Gastroesophageal sphincter (tissue), 4 donors: ENCODE results near the gene SH3TC2. TPM values are rescaled to one million over a fixed set of nuclear protein-coding genes. Genes with fewer than 3 reads are reported as not detected.

Source experiments
- ATAC-seq: fragments of 150-250 bp; one replicate; pipeline ENCODE4 v1.9.1; 2016; ENCODE audit warnings: mild to moderate bottlenecking, moderate library complexity
- H3K27ac ChIP-seq, 4 donors: fragments of 200-600 bp; sonication (generic) in 3 of 4; 1 replicate in 3 of 4; 2 replicates in 1 of 4; pipeline ENCODE4 v1.5.1; 2016 to 2019
- H3K27me3 ChIP-seq: fragments of 200-600 bp; sonication (generic); one replicate; pipeline ENCODE4 v1.5.1; 2019
- H3K36me3 ChIP-seq, 2 donors: fragments of 200-600 bp; sonication (generic); one replicate each; pipeline ENCODE4 v1.5.1; 2019; ENCODE audit warnings: control low read depth in 1 of 2
- H3K4me1 ChIP-seq, 3 donors: fragments of 200-600 bp; sonication (generic); 1 replicate in 2 of 3; 2 replicates in 1 of 3; pipeline ENCODE4 v1.5.1; 2016 to 2019; ENCODE audit warnings: control low read depth in 2 of 3
- H3K4me3 ChIP-seq, 2 donors: fragments of 200-600 bp; sonication (generic); one replicate each; pipeline ENCODE4 v1.5.1; 2019; ENCODE audit warnings: mild to moderate bottlenecking in 1 of 2, moderate library complexity in 1 of 2
- H3K9me3 ChIP-seq, 3 donors: fragments of 200-600 bp; sonication (generic); one replicate each; pipeline ENCODE4 v1.5.1; 2017 to 2019; ENCODE audit warnings: control low read depth in 2 of 3
- CTCF ChIP-seq, 4 experiments: fragments of 200-600 bp in 2 of 4; fragments of 450-650 bp in 2 of 4; sonication (generic) in 1 of 4; IDR thresholded peaks; one replicate each; pipeline ENCODE4 v1.5.1; 2017 to 2019; ENCODE audit warnings: antibody characterized with exemption in 4 of 4, mild to moderate bottlenecking in 2 of 4, moderate library complexity in 2 of 4
- EP300 ChIP-seq: sonication (generic); formaldehyde crosslinking; IDR thresholded peaks from one replicate; pipeline ENCODE4 v1.6.1; 2017; ENCODE audit warnings: antibody characterized with exemption, mild to moderate bottlenecking
- POLR2A ChIP-seq, 2 donors: fragments of 450-650 bp; IDR thresholded peaks; one replicate each; pipeline ENCODE4 v1.6.1; 2017; ENCODE audit warnings: antibody characterized with exemption in 2 of 2, mild to moderate bottlenecking in 2 of 2, moderate library complexity in 1 of 2
- POLR2AphosphoS5 ChIP-seq: sonication (generic); formaldehyde crosslinking; IDR thresholded peaks from one replicate; pipeline ENCODE4 v1.6.1; 2017; ENCODE audit warnings: antibody characterized with exemption
- WGBS, 2 donors: methylation state at CpG; one replicate each; pipeline ENCODE4 v1.1.5; 2018; ENCODE audit warnings: low coverage in 1 of 2; 5-methylcytosine and 5-hydroxymethylcytosine counted together
- total RNA-seq, 4 donors: library from RNA; depleted of rRNA; stranded (reverse); fragments of >200 nt; gene quantifications; one replicate each; pipeline ENCODE4 v1.1.0, GENCODE V29; 2016

Gene SH3TC2
- total RNA-seq, 4 donors from 2014 or later: 2.3 to 5.0 (median 3.5) TPM

GRCh38 chr5:149053072-149053695 is 9.7 kb downstream of the SH3TC2 start:
- 10 to 20% methylated on average over 1 to 2 of the region's 2 CpGs for WGBS, 2 donors
- no peak overlapping the region for H3K27ac ChIP-seq
- no peak for TF ChIP-seq POLR2AphosphoS5
- TF ChIP-seq EP300: no peak
- no peak for TF ChIP-seq POLR2A (IDR thresholded peaks at IDR 0.05)
- TF ChIP-seq CTCF (IDR thresholded peaks at IDR 0.05): no peak
- no peaks in the 10 kb centered on the region for H3K27me3 ChIP-seq
- no peak for ATAC-seq
- no peak overlapping the region for H3K4me3 ChIP-seq
- peaks cover 0 to 8% (median 0%) of the 10 kb centered on the region in 3 donors for H3K4me1 ChIP-seq
- no peaks in the 10 kb centered on the region for H3K36me3 ChIP-seq
- no peaks in the 10 kb centered on the region for H3K9me3 ChIP-seq

- Histone ChIP-seq H3K27ac (no peak overlapping the region), H3K36me3 (no peaks in the 10 kb centered on the region), H3K4me3 (no peak overlapping the region), H3K27me3 (no peaks in the 10 kb centered on the region), H3K4me1 (peaks cover 0 to 8% (median 0%) of the 10 kb centered on the region in 3 donors), H3K9me3 (no peaks in the 10 kb centered on the region)
- TF ChIP-seq EP300 (no peak), POLR2A (IDR thresholded peaks at IDR 0.05) (no peak), POLR2AphosphoS5 (no peak), CTCF (IDR thresholded peaks at IDR 0.05) (no peak)
- WGBS, 2 donors: 50 to 80% methylated on average over 1 to 3 of the region's 3 CpGs
- no peak for ATAC-seq
These were observed 13.5 kb downstream of the SH3TC2 start for GRCh38 chr5:149049371-149049781.

- whole genome bisulfite sequencing, 2 donors: 78 to 87% methylated on average over 4 of the region's 4 CpGs
- Histone ChIP-seq H3K27ac (no peak overlapping the region), H3K36me3 (no peaks in the 10 kb centered on the region), H3K9me3 (no peaks in the 10 kb centered on the region), H3K4me3 (no peak overlapping the region), H3K27me3 (no peaks in the 10 kb centered on the region), H3K4me1 (peaks cover 0 to 8% (median 0%) of the 10 kb centered on the region in 3 donors)
- no peak for ATAC-seq
- TF ChIP-seq POLR2A (IDR thresholded peaks at IDR 0.05) (no peak), POLR2AphosphoS5 (no peak), EP300 (no peak), CTCF (IDR thresholded peaks at IDR 0.05) (no peak)
These were observed 14.1 kb downstream of the SH3TC2 start for GRCh38 chr5:149048811-149049210.

DNA sequence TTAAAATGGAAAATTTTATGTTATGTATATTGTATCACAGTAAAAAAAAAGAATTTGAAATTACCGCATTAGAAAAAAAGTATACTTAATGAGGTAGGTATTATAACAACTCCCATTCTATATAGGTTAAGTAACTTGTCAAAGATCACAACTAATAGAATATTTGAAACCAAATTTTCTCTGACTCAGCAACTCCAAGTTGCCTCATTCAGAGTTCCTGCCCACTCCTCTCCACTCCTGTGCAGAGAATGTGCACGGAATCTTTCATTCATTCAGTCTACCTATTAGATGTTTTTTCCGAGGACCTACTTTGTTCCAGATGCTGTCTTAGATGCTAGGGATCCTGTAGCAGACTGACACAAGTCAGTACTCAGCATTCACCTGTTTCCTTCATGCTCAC is 15.4 kb downstream of the SH3TC2 start:
- ATAC-seq: no peak
- 80 to 93% methylated on average over 2 to 3 of the region's 3 CpGs for whole genome bisulfite sequencing, 2 donors
- no peaks in the 10 kb centered on the region for H3K36me3 ChIP-seq
- H3K27me3 ChIP-seq: no peaks in the 10 kb centered on the region
- H3K4me3 ChIP-seq: no peak overlapping the region
- H3K9me3 ChIP-seq: no peaks in the 10 kb centered on the region
- H3K4me1 ChIP-seq: no peaks in the 10 kb centered on the region
- no peak overlapping the region for H3K27ac ChIP-seq
- no peak for TF ChIP-seq EP300
- TF ChIP-seq POLR2AphosphoS5: no peak
- TF ChIP-seq CTCF (IDR thresholded peaks at IDR 0.05): no peak
- no peak for TF ChIP-seq POLR2A (IDR thresholded peaks at IDR 0.05)

GRCh38 chr5:149046196-149046829 is 16.5 kb downstream of the SH3TC2 start:
- 79 to 95% methylated on average over 2 of the region's 2 CpGs for WGBS, 2 donors
- H3K36me3 ChIP-seq: no peaks in the 10 kb centered on the region
- no peaks in the 10 kb centered on the region for H3K9me3 ChIP-seq
- no peak for ATAC-seq
- no peak overlapping the region for H3K4me3 ChIP-seq
- TF ChIP-seq CTCF (IDR thresholded peaks at IDR 0.05): no peak
- TF ChIP-seq POLR2AphosphoS5: no peak
- TF ChIP-seq POLR2A (IDR thresholded peaks at IDR 0.05): no peak
- no peak for TF ChIP-seq EP300
- no peaks in the 10 kb centered on the region for H3K27me3 ChIP-seq
- no peaks in the 10 kb centered on the region for H3K4me1 ChIP-seq
- H3K27ac ChIP-seq: no peak overlapping the region
